Forelimb muscle (tissue), 1 donor: ENCODE measurements around the gene LMF1. TPM values are rescaled to one million over a fixed set of nuclear protein-coding genes. Genes with fewer than 3 reads are reported as not detected.
"Not testable (repeated sequence)": the region's sequence is repeated elsewhere in the genome, so short reads cannot be mapped to it uniquely, and the experiment has no call there.

ENCODE experiments used
- DNase-seq: peaks from one replicate; pipeline ENCODE4 v3.0.0-alpha.2; 2013; ENCODE audit warnings: low read depth
- polyA plus RNA-seq: library from polyadenylated mRNA; unstranded; fragments of 120-200 nt; gene quantifications from one replicate; pipeline ENCODE4 v1.2.1, GENCODE V29; 2013; ENCODE audit not compliant: insufficient read length

Gene LMF1
- polyA plus RNA-seq, 1 donor: 9.4 TPM

DNA sequence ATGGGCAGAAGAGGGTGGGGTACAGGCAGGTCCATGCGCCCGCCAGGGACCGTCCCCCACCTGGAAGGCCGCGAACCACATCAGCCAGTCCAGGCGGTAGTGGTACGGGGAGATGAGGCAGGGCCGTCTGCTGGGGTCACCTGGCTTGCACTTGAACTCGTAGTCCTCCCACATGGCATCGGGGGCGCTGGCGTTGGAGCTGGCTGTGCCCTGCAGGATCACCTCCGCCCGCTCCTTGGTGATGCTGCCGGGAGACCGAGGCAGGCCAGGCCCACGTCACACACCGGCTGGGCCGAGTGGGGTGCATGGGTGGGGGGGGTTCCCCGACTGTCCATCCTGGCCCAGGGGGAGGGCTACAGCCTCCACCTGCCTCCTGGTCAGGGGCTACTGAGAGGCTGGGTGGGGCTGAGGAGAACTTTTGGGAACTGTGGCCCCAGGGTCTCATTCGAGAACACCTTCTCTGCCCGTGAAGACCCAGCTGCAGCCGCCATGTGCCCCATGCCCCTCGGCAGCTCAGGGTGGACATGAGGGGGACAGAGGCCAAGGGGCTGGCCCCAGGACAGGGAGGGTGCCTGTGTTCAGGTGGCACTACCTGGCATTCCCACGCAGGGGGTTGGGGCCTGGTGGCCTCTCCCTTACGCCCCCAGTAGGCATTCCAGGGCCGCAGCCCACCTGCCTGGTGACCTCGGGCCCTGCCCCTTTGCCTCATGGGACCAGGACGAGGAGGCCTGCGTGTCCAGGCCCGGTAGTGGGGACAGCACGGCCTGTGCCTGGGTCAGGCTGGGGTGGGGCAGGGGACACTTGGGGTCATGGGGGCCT is 100.8 kb downstream of the LMF1 start:
- DNase-seq: no peak

DNA sequence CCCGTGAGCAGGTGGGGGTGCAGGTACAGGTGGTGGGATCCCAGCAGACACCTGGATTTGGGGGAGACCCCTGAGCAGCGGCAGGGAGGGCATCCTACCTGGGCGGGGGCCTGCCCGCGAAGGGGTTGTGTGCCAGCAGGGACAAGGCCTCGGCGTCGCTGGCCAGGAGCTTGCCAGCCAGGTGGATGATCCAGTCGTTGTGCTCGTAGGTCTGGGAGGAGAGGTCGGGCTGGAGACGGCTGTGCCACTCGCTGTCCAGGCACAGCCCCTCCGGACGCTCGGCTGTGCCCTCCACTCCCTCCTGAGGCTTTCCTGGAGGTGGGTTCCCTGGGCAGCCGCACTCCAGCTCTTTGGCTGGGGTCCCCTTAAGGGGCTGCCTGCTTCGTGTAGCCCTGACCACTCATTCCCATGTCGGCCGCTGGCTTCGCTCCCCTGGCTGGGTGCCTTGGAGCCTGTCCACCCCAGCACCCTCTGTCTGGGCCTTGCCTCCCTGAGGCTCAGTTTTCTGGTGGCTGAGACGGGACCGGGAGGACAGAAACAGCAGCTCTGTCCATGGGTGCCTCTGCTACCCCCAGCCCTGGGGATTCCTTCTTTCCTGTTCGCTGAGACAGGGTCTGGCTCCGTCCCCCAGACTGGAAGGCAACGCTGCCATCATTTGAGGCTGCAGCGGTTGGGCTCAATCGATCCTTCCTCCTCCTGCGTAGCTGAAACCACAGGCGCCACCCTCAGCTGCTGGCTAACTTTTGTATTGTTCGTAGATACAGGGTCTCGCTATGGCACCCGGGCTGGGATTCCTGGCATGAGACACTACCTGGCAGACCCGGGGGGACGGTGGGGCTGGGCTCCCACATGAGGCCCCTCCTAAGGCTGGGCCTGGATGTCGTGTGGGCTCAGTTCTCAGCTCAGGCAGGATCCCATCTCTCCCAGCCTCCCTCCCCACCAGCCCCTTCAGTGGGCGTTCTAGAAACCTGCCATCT is 101.7 kb downstream of the LMF1 start:
- DNase-seq: no peak

GRCh38 chr16:868386-868755 is 102.4 kb downstream of the LMF1 start:
- no peak for DNase-seq

- no peak for DNase-seq
These were observed 103.1 kb downstream of the LMF1 start for GRCh38 chr16:867421-868385.

DNA sequence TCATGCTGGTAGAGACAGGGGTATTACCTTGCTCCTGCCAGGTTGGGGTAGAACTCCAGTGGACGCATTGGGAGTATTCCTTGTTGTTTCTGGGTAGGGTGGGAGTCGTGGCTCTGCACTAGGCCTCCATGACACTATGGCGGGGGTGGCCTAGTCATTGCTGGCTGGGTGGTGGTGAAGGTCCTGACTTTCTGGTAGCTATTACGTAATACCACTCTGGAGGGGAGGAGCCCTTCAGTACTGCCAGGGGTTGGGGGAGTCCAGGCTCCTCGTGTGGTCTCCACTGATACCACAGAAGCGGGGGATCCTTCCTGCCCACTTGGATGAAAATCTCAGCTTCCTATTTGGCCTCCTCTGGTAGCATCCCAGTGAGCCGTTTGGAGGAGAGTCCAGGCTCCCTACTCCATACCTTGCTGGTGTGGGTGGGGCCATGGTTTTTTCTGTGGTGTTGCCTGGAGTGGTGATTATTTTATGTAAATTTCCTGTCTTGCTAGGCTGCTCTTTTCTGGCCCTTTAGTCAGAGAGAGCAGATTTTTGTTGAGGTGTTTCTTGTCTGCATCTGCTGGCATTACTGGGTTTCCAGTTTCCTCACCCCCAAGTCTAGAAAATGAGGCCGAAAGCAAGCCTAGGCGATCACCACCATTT is 104.4 kb downstream of the LMF1 start:
- DNase-seq: no peak

- no peak for DNase-seq
These were observed 105.8 kb downstream of the LMF1 start for GRCh38 chr16:865026-865425.

GRCh38 chr16:861446-861845 is 109.3 kb downstream of the LMF1 start:
- no peak for DNase-seq

DNA sequence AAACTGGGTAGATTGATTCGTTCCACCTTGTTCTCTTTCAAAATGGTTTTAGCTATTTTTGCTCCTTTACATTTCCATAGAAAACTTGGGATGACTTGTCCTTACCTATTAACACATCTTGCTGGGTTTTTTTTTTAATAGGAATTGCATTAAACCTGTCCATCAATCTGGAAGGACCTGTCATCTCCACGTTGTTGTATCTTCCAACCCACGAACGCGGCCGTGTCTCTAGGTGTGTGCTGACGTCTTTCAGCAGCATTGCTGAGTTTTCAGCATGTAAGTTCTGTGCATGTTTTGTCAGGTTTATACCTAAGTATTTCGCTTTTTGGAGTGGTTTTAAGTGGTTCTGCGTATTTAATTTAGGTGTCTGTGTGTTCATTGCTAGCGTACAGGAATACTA is 109.9 kb downstream of the LMF1 start:
- DNase-seq: no peak

DNA sequence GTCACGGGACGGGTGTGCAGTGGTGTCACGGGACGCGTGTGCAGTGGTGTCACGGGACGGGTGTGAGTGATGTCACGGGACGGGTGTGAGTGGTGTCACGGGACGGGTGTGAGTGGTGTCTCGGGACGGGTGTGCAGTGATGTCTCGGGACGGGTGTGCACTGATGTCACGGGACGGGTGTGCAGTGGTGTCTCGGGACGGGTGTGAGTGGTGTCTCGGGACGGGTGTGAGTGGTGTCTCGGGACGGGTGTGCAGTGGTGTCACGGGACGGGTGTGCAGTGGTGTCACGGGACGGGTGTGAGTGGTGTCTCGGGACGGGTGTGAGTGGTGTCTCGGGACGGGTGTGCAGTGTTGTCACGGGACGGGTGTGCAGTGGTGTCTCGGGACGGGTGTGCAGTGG is 111.8 kb downstream of the LMF1 start:
- DNase-seq: not testable (repeated sequence)

- not testable (repeated sequence) for DNase-seq
These were observed 112.3 kb downstream of the LMF1 start for GRCh38 chr16:858441-858840.

DNA sequence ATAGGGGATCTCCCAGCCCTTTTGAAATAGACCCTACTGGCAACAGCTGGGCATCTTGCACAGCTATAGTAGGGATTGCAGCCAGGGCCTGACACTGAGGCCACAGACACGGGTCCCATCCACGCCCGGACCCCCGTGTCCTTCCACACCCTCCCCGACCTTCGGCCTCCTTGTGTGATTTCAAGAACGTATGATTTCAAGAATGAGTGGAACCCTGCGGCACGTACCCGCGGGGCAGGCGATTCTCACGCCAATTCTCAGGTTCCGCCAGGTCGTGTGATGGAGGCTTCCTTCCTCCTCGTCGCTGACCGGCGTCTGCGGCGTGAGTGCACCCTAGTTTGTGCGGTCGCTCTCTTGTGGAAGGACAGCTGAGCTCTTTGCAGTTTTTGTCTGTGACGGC is 114.0 kb downstream of the LMF1 start:
- no peak for DNase-seq

DNA sequence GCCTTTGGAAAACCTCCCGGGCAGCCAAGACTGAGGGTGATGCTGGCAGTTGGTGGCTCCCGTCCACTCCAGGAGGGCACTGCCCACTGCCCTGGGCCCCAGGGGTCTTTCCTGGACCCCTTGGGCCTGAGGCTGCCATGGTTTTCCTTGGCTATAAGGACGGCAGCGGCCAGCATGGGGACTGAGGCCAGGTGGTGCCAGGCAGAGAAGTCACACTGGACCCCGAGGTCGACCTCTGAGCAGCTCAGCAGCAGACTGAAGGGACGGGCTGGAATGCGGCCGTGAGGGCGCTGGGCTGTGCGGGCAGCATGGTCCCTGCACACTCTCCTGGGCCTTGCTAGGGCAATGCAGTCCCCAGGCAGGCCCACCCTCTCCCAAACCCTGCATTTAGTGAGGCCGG is 114.7 kb downstream of the LMF1 start:
- DNase-seq: no peak

DNA sequence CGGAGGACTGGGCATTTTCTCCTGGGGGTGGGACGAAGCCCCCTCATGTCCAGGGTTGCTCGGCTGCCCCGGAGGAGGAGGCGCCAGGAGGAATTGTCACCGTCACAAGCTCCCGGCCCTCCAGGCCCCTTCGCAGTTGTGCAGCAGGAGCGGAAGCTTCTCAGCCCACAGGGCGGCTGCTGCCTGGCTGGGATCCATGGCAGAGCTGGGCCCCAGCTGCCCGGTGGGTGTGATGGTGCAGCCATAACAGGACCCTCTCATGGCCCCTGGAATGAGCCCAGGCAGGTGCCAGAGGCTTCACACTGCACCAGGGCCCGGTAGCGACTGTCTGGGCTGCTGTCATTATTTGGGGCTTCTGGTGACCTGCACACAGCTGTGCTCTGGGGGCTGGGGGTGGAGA is 115.3 kb downstream of the LMF1 start:
- DNase-seq: no peak

DNA sequence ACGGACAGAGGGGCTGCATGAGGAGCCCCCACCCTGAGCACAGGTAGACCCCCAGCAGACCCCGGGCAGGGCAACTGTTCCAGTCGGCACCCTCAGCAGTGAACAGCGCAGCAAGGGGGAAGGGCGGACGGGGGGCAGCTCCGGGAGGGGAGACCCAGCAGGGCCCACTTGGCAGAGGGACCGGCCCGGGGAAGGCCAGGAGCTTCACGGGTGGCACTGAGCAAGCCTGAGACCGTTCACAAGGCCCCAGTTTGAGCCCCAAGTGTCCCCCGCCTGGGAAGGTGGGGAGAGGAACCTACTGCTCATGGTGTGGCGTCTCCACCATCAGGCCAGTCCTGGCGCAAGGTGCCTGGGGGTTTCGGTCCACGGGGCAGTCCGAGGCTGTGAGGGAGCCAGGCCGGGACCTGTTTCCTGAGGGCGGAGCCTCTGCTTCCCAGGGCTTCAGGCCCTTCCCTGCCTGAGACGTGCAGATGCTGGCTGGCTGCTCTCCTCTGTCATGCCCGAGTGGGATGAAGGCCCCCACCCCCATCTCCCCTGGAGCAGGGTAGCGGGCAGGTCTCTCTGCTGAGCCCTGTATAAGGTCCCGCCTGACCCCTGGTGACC is 115.9 kb downstream of the LMF1 start:
- no peak for DNase-seq

DNA sequence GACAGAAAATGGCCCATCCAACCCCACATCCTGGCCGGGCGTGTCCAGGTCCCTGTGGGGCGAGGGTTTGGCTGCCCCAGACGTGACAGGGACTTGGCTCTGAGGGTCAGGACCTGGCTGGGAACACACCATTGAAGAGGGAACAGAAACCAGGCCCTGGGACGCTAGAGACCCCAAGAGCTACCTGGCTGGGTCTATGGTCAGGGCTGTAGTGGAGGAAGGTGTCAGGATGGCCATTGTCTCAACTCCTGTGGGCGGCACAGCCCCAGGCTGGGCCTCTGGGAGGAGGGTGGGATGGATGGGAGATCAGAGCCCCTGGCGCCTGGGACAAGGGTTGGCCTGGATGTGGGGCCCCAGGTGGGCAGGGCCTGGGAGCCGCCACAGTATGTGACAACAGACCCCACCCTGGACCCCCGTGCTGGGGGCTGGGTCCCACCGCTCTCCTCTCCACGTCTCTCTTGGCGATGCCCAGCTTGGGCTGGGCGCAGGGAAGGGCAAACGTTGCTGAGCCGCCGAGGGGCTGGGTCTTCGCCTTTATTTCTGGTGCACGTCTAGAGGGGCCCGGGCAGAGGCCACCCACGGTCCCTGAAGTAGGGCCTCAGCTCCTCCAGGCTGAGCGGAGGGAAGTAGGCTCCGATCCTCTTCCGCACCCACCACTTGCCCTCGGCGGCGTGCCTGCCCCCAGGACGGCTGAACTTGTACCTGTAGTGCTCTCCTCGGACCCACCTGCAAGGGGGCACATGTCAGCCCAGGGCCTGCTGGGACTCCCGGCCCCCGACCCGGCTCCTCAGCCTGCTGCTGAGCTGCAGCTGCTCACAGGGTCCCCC is 116.6 kb downstream of the LMF1 start:
- no peak for DNase-seq

- no peak for DNase-seq
These were observed 117.5 kb downstream of the LMF1 start for GRCh38 chr16:853306-853705.

- no peak for DNase-seq
These were observed 118.2 kb downstream of the LMF1 start for GRCh38 chr16:852451-853185.

GRCh38 chr16:851871-852270 is 118.9 kb downstream of the LMF1 start:
- no peak for DNase-seq

GRCh38 chr16:851209-851810 is 119.5 kb downstream of the LMF1 start:
- DNase-seq: no peak
